GM21737 (cell line): ENCODE results near the gene RASGRP1.
A peak's percentile ranks its signal among the peaks of the same experiment; 100 is the strongest.
"Not testable (repeated sequence)": the region's sequence is repeated elsewhere in the genome, so short reads cannot be mapped to it uniquely, and the experiment has no call there.

Source experiments
- ATAC-seq: cut with Tn5 transposase; IDR thresholded peaks from one replicate; pipeline ENCODE4 v1.9.1; 2021; ENCODE audit warnings: mild to moderate bottlenecking, moderate library complexity; ENCODE audit not compliant: unreplicated experiment

RASGRP1 gene

DNA sequence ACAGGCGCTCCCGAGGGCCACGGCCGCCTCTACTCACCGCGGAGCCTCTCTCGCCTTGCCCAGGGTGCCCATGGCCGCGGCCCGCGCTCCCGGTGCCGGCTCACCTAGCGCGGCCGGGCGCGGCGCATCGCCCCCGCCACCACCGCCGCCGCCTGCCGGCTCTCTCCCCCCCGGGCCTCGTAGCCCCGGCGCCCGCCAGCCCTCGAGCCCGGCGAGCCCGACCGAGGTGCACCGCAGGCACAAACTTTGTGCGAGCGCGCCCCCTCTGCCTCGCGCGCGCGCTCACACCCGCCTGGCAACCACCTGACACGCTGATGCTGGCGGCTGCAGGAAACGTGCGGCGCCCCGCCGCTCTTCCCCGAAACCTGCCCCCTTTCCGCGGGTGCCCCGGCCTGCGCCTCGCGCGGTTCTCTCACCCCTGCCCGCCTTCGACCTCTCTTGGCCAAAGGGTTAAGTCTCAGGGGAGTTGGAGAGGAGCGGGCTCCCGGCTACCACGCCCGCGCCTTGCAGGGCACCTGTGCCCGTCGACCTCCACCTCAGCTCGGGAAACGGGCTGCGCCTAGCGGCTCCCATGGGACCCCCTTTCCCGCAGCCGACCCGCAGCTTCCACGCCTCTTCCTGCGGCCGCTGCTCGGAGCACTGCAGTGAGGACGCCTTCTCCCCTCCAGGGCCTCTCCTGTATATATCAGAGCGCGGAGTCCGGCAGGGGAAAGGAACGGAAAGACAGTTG is at the start of gene RASGRP1:
TSS of gene RASGRP1 (minus strand) at position 258 of the 730 bp plus-strand sequence. CDS start at position 72, 186 bp downstream.
- peak; percentile 65 for ATAC-seq

DNA sequence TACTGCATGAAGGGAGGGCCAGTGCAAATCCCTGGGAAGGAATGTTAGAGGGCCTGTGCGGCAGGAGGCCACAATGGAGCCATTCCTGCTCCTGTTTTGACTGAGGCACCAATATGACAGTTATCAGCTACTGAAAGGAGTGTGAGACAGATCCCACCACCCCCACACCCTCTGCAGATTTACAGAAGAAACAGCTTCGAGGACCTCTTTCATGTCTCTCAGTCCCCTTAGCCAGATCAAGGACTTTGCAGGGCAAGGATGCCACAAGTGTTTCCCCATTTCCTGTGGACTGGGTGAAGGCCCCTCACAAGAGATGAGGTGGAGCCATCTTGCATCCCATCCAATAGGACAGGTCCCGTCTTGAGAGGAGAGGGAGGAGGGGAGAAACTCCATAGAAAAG is 48.5 kb upstream of the RASGRP1 start:
- no peak for ATAC-seq

GRCh38 chr15:38612159-38612863 is 47.7 kb upstream of the RASGRP1 start:
- ATAC-seq = no peak

GRCh38 chr15:38611228-38611627 is 46.6 kb upstream of the RASGRP1 start:
- no peak for ATAC-seq

GRCh38 chr15:38610748-38611147 is 46.1 kb upstream of the RASGRP1 start:
- ATAC-seq = no peak

- ATAC-seq = no peak
Observed at GRCh38 chr15:38609097-38609738, 44.6 kb upstream of the RASGRP1 start.

GRCh38 chr15:38608682-38609081 is 44.1 kb upstream of the RASGRP1 start:
- no peak for ATAC-seq

- no peak for ATAC-seq
Observed at GRCh38 chr15:38605744-38606143, 41.1 kb upstream of the RASGRP1 start.

DNA sequence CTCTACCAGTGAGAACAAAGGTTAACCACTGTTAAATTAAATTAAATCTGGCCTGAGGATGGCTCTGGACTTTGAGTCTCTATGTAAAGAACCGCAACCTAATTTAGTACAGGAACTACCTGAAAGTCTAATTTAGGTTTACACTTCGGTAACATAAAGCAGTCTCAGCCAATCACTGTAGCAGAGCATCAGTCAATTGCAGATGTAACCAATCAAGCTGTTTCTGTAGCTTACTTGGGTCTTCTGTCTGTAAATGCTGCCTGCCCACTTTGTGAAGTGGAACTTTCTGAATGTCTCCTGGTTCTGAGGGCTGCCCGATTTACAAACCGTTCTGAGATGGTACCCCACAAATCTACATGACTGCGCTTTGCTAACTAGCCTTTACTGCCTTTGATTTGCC is 39.1 kb upstream of the RASGRP1 start:
- no peak for ATAC-seq

- ATAC-seq = no peak
Observed at GRCh38 chr15:38602910-38603670, 38.5 kb upstream of the RASGRP1 start.

GRCh38 chr15:38600236-38600635 is 35.6 kb upstream of the RASGRP1 start:
- ATAC-seq = no peak

DNA sequence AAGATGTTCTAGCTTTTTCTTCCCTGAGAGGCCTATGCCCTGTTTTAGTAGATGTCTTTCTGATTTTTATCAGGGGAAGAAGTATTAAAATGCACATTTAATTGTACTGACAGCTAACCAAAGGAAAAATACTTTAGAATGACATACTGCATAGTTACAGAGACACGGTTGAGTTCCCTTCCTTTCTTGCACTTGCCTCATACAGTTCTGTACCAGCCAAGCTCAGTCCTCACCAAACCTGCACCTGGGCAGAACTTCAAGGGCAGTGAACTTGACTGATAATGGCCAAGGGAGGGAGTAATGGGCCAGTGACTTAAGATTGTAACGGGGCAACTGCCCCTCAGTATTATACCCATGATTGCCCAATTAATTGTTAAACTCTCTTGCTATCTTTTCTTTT is 34.1 kb upstream of the RASGRP1 start:
- no peak for ATAC-seq

DNA sequence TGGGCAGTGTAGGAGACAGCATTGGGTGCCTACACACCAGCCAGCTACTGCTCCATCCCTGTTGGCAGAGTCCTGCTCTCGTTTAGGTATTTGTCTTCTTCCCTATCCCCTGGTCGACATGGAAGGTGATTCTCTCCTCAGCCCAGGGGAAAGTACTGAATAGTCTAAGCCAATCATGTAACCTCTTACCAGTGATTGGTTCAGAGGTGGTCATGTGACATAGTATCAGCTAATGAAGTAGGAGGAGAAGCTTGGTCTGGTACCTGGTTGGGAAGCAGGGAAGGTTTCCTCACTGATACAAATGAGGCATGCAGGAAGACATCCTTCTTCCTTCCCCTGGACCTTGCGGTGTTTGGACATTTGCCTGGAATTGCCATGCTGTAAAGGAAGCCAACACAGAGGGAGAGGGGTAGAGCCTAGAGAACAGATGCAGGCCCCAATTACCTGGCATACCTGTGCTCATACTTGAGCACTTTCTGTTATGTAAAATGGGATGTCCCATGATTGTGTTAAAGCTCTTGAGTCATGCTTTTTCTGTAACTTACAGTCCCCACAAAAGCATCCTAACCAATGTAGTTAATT is 32.7 kb upstream of the RASGRP1 start:
- ATAC-seq = no peak

DNA sequence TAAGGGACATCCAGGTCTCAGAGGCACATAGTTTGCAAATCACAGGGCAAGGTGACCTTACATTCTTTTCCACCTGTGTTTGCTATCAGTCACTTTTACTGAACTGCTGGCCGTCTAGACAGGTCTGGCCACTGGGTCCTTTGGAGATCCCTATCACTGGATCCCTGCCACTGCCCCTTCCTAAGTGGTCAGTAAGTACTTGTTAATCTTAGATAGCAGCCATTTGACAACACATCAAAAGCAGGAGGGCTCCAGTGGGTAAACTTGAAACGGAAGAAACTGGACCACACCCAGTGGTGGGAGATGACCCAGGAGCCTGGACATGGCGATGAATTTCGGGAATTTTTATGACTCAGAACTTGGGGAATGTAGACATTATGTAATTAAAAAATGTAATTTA is 28.9 kb upstream of the RASGRP1 start:
- no peak for ATAC-seq

DNA sequence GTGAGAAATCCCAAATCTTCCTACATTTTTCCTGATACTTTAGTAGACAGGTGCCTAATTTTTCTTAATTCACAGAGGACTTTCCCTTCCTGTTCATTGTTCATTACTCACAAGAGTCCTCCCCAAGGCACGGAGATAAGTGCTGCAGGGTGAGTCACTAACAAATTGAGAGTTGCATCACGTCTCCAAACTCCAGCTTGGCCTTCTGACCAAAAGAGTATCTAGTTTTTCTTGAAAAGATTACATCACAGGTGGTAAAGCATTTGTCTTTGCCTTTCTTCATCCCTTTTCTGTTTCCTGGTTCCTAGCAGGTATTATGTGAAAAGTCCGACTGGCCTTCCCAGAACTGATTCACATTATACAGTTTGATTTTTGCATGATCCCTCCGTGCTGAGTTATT is 24.9 kb upstream of the RASGRP1 start:
- no peak for ATAC-seq

DNA sequence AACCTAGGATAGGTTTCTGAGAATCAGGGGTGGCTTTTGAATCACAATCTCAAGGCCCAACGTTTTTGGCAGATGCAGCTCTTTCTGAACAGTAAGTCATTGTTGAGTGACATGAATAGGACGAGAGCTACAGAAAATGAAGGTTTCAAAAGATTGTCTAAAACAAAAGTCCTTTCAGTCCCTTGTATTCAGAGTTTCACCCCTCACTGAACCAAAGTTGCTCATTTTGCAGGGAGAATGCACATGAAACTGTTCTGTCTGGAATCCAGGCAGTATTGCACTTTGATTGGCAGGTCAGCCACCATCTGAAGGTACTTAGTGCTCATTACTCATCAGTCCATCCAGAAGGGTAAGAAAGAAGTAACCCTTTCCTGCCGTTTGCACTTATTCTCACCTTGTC is 24.1 kb upstream of the RASGRP1 start:
- ATAC-seq = no peak

GRCh38 chr15:38587214-38587613 is 22.6 kb upstream of the RASGRP1 start:
- no peak for ATAC-seq

DNA sequence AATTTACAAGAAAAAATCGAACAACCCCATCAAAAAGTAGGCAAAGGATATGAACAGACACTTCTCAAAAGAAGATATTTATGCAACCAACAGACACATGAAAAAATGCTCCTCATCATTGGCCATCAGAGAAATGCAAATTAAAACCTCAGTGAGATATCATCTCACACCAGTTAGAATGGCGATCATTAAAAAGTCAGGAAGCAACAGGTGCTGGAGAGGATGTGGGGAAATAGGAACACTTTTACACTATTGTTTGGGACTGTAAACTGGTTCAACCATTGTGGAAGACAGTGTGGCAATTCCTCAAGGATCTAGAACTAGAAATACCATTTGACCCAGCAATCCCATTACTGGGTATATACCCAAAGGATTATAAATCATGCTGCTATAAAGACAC is 21.4 kb upstream of the RASGRP1 start:
- not testable (repeated sequence) for ATAC-seq

- no peak for ATAC-seq
Observed at GRCh38 chr15:38578626-38579025, 14.0 kb upstream of the RASGRP1 start.

GRCh38 chr15:38577424-38577987 is 12.9 kb upstream of the RASGRP1 start:
- ATAC-seq = no peak

GRCh38 chr15:38576837-38577236 is 12.2 kb upstream of the RASGRP1 start:
- ATAC-seq = no peak
